GM12891 (cell line): Measurements from ENCODE around the gene KCNAB3.

Source experiments
- PAX5 ChIP-seq: IDR thresholded peaks from 2 replicates; pipeline ENCODE4 v1.6.1; 2011; ENCODE audit warnings: low read length, moderate library complexity, mild to moderate bottlenecking; ENCODE audit not compliant: insufficient read depth, severe bottlenecking
- POLR2A ChIP-seq: IDR thresholded peaks from 2 replicates; pipeline ENCODE4 v1.6.1; 2011; ENCODE audit warnings: low read depth, low read length, control low read depth
- POLR2AphosphoS5 ChIP-seq: IDR thresholded peaks from 2 replicates; pipeline ENCODE4 v1.6.1; 2011; ENCODE audit warnings: low read depth, low read length, control low read depth
- POU2F2 ChIP-seq: IDR thresholded peaks from 2 replicates; pipeline ENCODE4 v1.6.1; 2011; ENCODE audit warnings: low read depth, mild to moderate bottlenecking, control low read depth, low read length, moderate library complexity
- TAF1 ChIP-seq: IDR thresholded peaks from 2 replicates; pipeline ENCODE4 v1.6.1; 2011; ENCODE audit warnings: low read depth, low read length, control low read depth

GRCh38 chr17:7878234-7878633, 51.4 kb downstream of the KCNAB3 start:
- TF ChIP-seq TAF1 (no peak), POLR2A (no peak), POLR2AphosphoS5 (no peak), POU2F2 (no peak), PAX5 (no peak)
